GM13976 (cell line): Measurements from ENCODE around the gene WRAP73.
A peak's percentile ranks its signal among the peaks of the same experiment; 100 is the strongest.

Experiments
- DNase-seq: peaks from one replicate; pipeline ENCODE4 v3.0.0; 2012; ENCODE audit warnings: low spot score
- CTCF ChIP-seq: IDR thresholded peaks from 2 replicates; pipeline ENCODE4 v1.5.1; 2012; ENCODE audit warnings: borderline replicate concordance, mild to moderate bottlenecking; ENCODE audit not compliant: insufficient read depth; ENCODE audit errors: extremely low read depth, missing control alignments, control extremely low read depth
- in situ Hi-C: fragments of 300-500 bp; cut with MboI; formaldehyde crosslinking; loops from one replicate; pipeline ENCODE4 v1.12.0; 2022; ENCODE audit warnings: low sequenced_read_pairs, mixed read lengths, inconsistent platforms; ENCODE audit not compliant: unreplicated experiment

The WRAP73 gene

GRCh38 chr1:3652548-3653285, 2.8 kb upstream of the WRAP73 start:
- in situ Hi-C loops: no loop called here
- no peak for TF ChIP-seq CTCF
- no peak for DNase-seq

- TF ChIP-seq CTCF: no peak
- in situ Hi-C loops: no loop called here
- peak; percentile 84 for DNase-seq
These were observed 2.1 kb upstream of the WRAP73 start, which contains the start of gene TP73 for GRCh38 chr1:3651930-3652547. TSS of gene TP73 (plus strand) at chr1:3652516. CDS start at chr1:3682366, 29,850 bp downstream.

GRCh38 chr1:3651026-3651929, 1.4 kb upstream of the WRAP73 start:
- no peak for TF ChIP-seq CTCF
- no peak for DNase-seq
- in situ Hi-C loops: no loop called here

- in situ Hi-C loops: no loop called here
- no peak for DNase-seq
- TF ChIP-seq CTCF: no peak
These were observed 534 bp upstream of the WRAP73 start for GRCh38 chr1:3650248-3651025.

GRCh38 chr1:3646596-3646995, 3.3 kb downstream of the WRAP73 start:
- TF ChIP-seq CTCF: no peak
- in situ Hi-C loops: no loop called here
- no peak for DNase-seq

GRCh38 chr1:3645666-3646355, 4.1 kb downstream of the WRAP73 start:
- TF ChIP-seq CTCF: no peak
- in situ Hi-C loops: no loop called here

More at GRCh38 chr1:3645666-3646355, 4.1 kb downstream of the WRAP73 start:
- DNase-seq: no peak
